MM.1S (cell line): ENCODE measurements around the gene TARBP1.

Source experiments
- EZH2 ChIP-seq: fragments of 300-600 bp; sonication (generic); optimal IDR thresholded peaks from 2 replicates; pipeline ENCODE3; 2017; ENCODE audit warnings: low read depth, mild to moderate bottlenecking, antibody characterized with exemption, low read length, mixed read lengths
- EZH2phosphoT487 ChIP-seq: fragments of 300-600 bp; sonication (generic); IDR thresholded peaks from 2 replicates; pipeline ENCODE4 v1.6.1; 2018; ENCODE audit warnings: antibody characterized with exemption, low read length
- TF ChIP-seq, protein P1 (sequence below): fragments of 300-600 bp; sonication (generic); IDR thresholded peaks from 2 replicates; pipeline ENCODE4 v1.5.1; 2016; ENCODE audit warnings: antibody characterized with exemption, low read length, mixed read lengths

- TF ChIP-seq, protein P1, sequence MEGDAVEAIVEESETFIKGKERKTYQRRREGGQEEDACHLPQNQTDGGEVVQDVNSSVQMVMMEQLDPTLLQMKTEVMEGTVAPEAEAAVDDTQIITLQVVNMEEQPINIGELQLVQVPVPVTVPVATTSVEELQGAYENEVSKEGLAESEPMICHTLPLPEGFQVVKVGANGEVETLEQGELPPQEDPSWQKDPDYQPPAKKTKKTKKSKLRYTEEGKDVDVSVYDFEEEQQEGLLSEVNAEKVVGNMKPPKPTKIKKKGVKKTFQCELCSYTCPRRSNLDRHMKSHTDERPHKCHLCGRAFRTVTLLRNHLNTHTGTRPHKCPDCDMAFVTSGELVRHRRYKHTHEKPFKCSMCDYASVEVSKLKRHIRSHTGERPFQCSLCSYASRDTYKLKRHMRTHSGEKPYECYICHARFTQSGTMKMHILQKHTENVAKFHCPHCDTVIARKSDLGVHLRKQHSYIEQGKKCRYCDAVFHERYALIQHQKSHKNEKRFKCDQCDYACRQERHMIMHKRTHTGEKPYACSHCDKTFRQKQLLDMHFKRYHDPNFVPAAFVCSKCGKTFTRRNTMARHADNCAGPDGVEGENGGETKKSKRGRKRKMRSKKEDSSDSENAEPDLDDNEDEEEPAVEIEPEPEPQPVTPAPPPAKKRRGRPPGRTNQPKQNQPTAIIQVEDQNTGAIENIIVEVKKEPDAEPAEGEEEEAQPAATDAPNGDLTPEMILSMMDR: no peak
- TF ChIP-seq EZH2: no peak
- no peak for TF ChIP-seq EZH2phosphoT487
These were observed 49.6 kb downstream of the TARBP1 start for GRCh38 chr1:234429434-234429806.
